ENCODE results near the gene MAP7.

DNA sequence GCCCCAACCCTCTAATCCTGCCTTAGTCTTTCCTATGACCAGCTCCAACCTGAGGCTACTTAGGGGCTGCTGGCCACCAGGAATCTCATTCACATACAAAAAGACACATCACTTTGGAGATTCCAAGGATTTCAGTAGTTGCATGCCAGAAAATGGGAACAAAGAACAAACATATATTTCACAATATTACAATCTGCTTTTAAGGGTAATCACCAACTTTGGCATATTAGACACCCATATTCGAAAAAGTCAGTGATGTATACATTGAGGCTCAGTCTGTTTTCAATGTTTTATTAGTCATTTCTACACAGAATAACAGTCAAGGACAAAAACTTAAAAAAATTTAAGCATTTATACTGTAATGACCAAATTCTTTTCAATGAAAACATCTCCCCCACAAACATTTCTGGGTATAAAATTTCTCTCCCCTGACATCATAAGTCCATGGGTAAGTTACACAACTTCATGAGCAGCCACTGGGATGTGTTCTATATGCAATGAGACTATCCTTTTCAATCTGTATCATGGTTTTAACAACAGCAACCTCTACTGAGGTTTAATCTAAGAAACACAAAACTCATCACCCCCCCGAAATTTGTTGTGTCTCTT lies 103.5 kb downstream of the MAP7 start:
- peak in 1 of 2 experiments; percentile 37; a peak in 2 of 5 replicates for TF ChIP-seq EP300 (IDR thresholded peaks at IDR 0.05)
- TF ChIP-seq, protein P1, sequence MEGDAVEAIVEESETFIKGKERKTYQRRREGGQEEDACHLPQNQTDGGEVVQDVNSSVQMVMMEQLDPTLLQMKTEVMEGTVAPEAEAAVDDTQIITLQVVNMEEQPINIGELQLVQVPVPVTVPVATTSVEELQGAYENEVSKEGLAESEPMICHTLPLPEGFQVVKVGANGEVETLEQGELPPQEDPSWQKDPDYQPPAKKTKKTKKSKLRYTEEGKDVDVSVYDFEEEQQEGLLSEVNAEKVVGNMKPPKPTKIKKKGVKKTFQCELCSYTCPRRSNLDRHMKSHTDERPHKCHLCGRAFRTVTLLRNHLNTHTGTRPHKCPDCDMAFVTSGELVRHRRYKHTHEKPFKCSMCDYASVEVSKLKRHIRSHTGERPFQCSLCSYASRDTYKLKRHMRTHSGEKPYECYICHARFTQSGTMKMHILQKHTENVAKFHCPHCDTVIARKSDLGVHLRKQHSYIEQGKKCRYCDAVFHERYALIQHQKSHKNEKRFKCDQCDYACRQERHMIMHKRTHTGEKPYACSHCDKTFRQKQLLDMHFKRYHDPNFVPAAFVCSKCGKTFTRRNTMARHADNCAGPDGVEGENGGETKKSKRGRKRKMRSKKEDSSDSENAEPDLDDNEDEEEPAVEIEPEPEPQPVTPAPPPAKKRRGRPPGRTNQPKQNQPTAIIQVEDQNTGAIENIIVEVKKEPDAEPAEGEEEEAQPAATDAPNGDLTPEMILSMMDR (IDR thresholded peaks at IDR 0.05): no peak
- no peak for TF ChIP-seq POLR2A (IDR thresholded peaks at IDR 0.05; ENCODE audit: low read length)
- no peak for TF ChIP-seq MAZ (IDR thresholded peaks at IDR 0.05; ENCODE audit: borderline replicate concordance, low read depth, low read length)
- TF ChIP-seq USF2 (IDR thresholded peaks at IDR 0.05): no peak
- TF ChIP-seq MAX (IDR thresholded peaks at IDR 0.05): no peak
- no peak; a peak in 1 of 5 replicates for TF ChIP-seq JUN (IDR thresholded peaks at IDR 0.05)
- TF ChIP-seq POLR2AphosphoS2 (conservative IDR thresholded peaks at IDR 0.05; ENCODE audit: low read length): no peak
- TF ChIP-seq CEBPB (IDR thresholded peaks at IDR 0.05): peak; percentile 64 to 66; a peak in 3 of 4 replicates
- no peak for TF ChIP-seq SMC3 (IDR thresholded peaks at IDR 0.05)
- no peak for TF ChIP-seq RCOR1 (IDR thresholded peaks at IDR 0.05; ENCODE audit: low read depth, low read length)
- TF ChIP-seq CHD2 (IDR thresholded peaks at IDR 0.05; ENCODE audit: low read length, partially characterized antibody): no peak
- no peak for TF ChIP-seq MYC (IDR thresholded peaks at IDR 0.05; ENCODE audit: borderline replicate concordance, low read length)
- TF ChIP-seq FOXS1 (CRISPR knock-in tag; IDR thresholded peaks at IDR 0.05): no peak
